ENCODE measurements around the gene ATP4A.

DNA sequence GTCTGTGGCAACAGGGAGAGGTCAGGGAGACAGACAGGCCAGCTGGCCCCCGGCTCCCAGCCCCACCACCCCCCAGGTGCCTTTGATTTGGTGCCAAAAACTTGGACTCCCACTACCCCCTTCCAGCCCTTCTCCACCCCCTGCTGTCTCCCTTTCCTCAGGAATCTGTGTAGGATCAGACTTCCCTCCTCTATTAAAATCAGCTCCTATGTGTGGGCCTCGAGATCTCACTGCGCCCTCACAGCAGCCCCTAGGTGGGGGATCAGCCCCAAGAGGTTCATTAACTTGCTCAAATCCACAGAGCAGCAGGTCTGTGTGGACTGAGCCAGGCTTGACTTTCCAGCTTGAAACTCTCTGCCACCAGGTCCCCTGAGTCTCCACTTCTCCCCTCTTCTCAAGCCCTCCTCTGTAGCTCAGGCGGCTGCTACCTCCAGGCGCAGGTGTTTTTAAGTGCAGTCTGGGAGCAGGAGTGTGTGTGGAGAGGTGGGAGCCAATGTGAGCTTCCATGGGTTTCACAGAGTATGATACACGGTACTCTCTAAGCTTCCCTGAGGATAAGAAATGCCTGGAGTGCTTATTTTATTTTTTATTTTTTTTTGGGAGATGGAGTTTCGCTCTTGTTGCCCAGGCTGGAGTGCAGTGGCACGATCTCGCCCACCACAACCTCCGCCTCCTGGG lies 28.5 kb downstream of the ATP4A start:
- TF ChIP-seq, protein P1, sequence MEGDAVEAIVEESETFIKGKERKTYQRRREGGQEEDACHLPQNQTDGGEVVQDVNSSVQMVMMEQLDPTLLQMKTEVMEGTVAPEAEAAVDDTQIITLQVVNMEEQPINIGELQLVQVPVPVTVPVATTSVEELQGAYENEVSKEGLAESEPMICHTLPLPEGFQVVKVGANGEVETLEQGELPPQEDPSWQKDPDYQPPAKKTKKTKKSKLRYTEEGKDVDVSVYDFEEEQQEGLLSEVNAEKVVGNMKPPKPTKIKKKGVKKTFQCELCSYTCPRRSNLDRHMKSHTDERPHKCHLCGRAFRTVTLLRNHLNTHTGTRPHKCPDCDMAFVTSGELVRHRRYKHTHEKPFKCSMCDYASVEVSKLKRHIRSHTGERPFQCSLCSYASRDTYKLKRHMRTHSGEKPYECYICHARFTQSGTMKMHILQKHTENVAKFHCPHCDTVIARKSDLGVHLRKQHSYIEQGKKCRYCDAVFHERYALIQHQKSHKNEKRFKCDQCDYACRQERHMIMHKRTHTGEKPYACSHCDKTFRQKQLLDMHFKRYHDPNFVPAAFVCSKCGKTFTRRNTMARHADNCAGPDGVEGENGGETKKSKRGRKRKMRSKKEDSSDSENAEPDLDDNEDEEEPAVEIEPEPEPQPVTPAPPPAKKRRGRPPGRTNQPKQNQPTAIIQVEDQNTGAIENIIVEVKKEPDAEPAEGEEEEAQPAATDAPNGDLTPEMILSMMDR (IDR thresholded peaks at IDR 0.05) = no peak
- TF ChIP-seq POLR2A (IDR thresholded peaks at IDR 0.05) = no peak
